Measurements from ENCODE around the gene LOXL1.

- TF ChIP-seq CTCF (conservative IDR thresholded peaks at IDR 0.05; ENCODE audit: low read length): no peak
- no peak for TF ChIP-seq EZH2phosphoT487 (IDR thresholded peaks at IDR 0.05; ENCODE audit: borderline replicate concordance, low read depth, low read length)
Measured at GRCh38 chr15:73937296-73937695, 11.0 kb downstream of the LOXL1 start.
